GM12875 (cell line): ENCODE measurements around the gene COX5B.
A peak's percentile ranks its signal among the peaks of the same experiment; 100 is the strongest.

ENCODE experiments used
- H3K4me3 ChIP-seq: one replicate; pipeline ENCODE4 v1.5.1; 2011; ENCODE audit warnings: low read depth, low read length, control low read depth
- CTCF ChIP-seq: IDR thresholded peaks from 2 replicates; pipeline ENCODE4 v1.5.1; 2011; ENCODE audit warnings: low read depth, mild to moderate bottlenecking, control low read depth, inconsistent platforms, low read length, moderate library complexity, borderline replicate concordance; ENCODE audit not compliant: insufficient read depth

Gene COX5B

GRCh38 chr2:97691166-97691565 is 45.3 kb downstream of the COX5B start:
- TF ChIP-seq CTCF = no peak
- H3K4me3 ChIP-seq = no peak overlapping the region

- H3K4me3 ChIP-seq = no peak overlapping the region
- TF ChIP-seq CTCF = no peak
Observed at GRCh38 chr2:97693476-97693875, 47.6 kb downstream of the COX5B start.

- no peak for TF ChIP-seq CTCF
- no peak overlapping the region for H3K4me3 ChIP-seq
Observed at GRCh38 chr2:97695744-97696143, 49.9 kb downstream of the COX5B start.

- H3K4me3 ChIP-seq = no peak overlapping the region
- TF ChIP-seq CTCF = peak; percentile 77; the same call in 1 of the 2 replicates
Observed at GRCh38 chr2:97697252-97698235, 51.7 kb downstream of the COX5B start.
